Activated CD4-positive, alpha-beta memory T cell treated with anti-CD3 and anti-CD28 coated beads, Interleukin-2, amount 10 ng/mL, durations not matched to agents 7 days and 5 days (primary cell): ENCODE results near the gene LZIC. TPM values are rescaled to one million over a fixed set of nuclear protein-coding genes. Genes with fewer than 3 reads are reported as not detected.

Source experiments
- CTCF ChIA-PET: fragments of 350-600 bp; sonication (Branson Sonifier 250); formaldehyde crosslinking; loops from one replicate; lab custom pipeline; 2021; ENCODE audit warnings: antibody characterized with exemption, inconsistent platforms; lab: Charles Lee
- POLR2A ChIA-PET: fragments of 350-600 bp; sonication (Branson Sonifier 250); formaldehyde crosslinking; loops from one replicate; lab custom pipeline; 2021; ENCODE audit warnings: antibody characterized with exemption; lab: Charles Lee
- DNase-seq: peaks from one replicate; pipeline ENCODE4 v3.0.0-alpha.2; 2020
- H3K27ac Mint-ChIP-seq: one replicate; pipeline ENCODE4 v1.8.0; 2021; ENCODE audit warnings: mild to moderate bottlenecking, mixed read lengths
- H3K27me3 Mint-ChIP-seq: one replicate; pipeline ENCODE4 v1.8.0; 2021; ENCODE audit warnings: mixed read lengths
- H3K36me3 Mint-ChIP-seq: one replicate; pipeline ENCODE4 v1.8.0; 2021; ENCODE audit warnings: low read depth, mixed read lengths
- H3K4me1 Mint-ChIP-seq: one replicate; pipeline ENCODE4 v1.8.0; 2021; ENCODE audit warnings: mixed read lengths
- H3K4me3 Mint-ChIP-seq: one replicate; pipeline ENCODE4 v1.8.0; 2021; ENCODE audit warnings: mild to moderate bottlenecking, mixed read lengths
- H3K9me3 Mint-ChIP-seq: one replicate; pipeline ENCODE4 v1.8.0; 2021; ENCODE audit warnings: mixed read lengths
- total RNA-seq, 2 experiments: library from RNA; stranded (reverse); gene quantifications; one replicate each; pipeline ENCODE4 v1.2.3, GENCODE V29; 2021

The LZIC gene
- total RNA-seq, 2 experiments from 2014 or later, result 25.2 to 26.5 TPM

GRCh38 chr1:9892563-9893528, 50.3 kb downstream of the LZIC start:
- H3K4me3 Mint-ChIP-seq, result no peak overlapping the region
- H3K9me3 Mint-ChIP-seq, result no peaks in the 10 kb centered on the region
- no peak overlapping the region for H3K27ac Mint-ChIP-seq
- ChIA-PET POLR2A (interaction anchor here (1.2 to 1.6 kb wide), 2 partner anchors 17 to 93 kb away, joined by 3 to 4 read pairs; partner anchors contain the start of gene CTNNBIP1), CTCF (interaction anchor here (0.6 to 1.2 kb wide), 2 partner anchors 59 to 305 kb away, joined by 3 read pairs; no protein-coding TSS in a partner anchor)
- no peaks in the 10 kb centered on the region for H3K27me3 Mint-ChIP-seq
- no peaks in the 10 kb centered on the region for H3K36me3 Mint-ChIP-seq
- peaks cover 16% of the 10 kb centered on the region for H3K4me1 Mint-ChIP-seq
- DNase-seq, result no peak

- Mint-ChIP-seq H3K27ac (no peak overlapping the region), H3K4me1 (peaks cover 16% of the 10 kb centered on the region), H3K27me3 (no peaks in the 10 kb centered on the region), H3K36me3 (no peaks in the 10 kb centered on the region), H3K9me3 (no peaks in the 10 kb centered on the region), H3K4me3 (no peak overlapping the region)
- ChIA-PET POLR2A (interaction anchor here (1.6 kb wide), 1 partner anchor 91 kb away, joined by 4 read pairs; no protein-coding TSS in a partner anchor), CTCF (interaction anchor here (0.7 kb wide), 1 partner anchor 17 kb away, joined by 3 read pairs; no protein-coding TSS in a partner anchor)
- DNase-seq, result no peak
Observed at GRCh38 chr1:9891207-9891606, 52.0 kb downstream of the LZIC start.

- no peaks in the 10 kb centered on the region for H3K27me3 Mint-ChIP-seq
Observed at GRCh38 chr1:9890224-9890731, 52.9 kb downstream of the LZIC start.

GRCh38 chr1:9889411-9889810, 53.8 kb downstream of the LZIC start:
- CTCF ChIA-PET, result interaction anchor here (1.2 to 1.5 kb wide), 2 partner anchors 13 to 21 kb away, joined by 3 read pairs; no protein-coding TSS in a partner anchor

More at GRCh38 chr1:9890224-9890731, 52.9 kb downstream of the LZIC start:
- Mint-ChIP-seq H3K27ac (no peak overlapping the region), H3K4me1 (peaks cover 16% of the 10 kb centered on the region), H3K4me3 (no peak overlapping the region), H3K9me3 (no peaks in the 10 kb centered on the region), H3K36me3 (no peaks in the 10 kb centered on the region)
- no peak for DNase-seq
- ChIA-PET POLR2A (interaction anchor here (1.4 kb wide), 1 partner anchor 15 kb away, joined by 3 read pairs; no protein-coding TSS in a partner anchor), CTCF (interaction anchor here (0.6 to 1.5 kb wide), 3 partner anchors 14 to 22 kb away, joined by 3 to 4 read pairs (median 3); no protein-coding TSS in a partner anchor)

GRCh38 chr1:9888886-9889285, 54.3 kb downstream of the LZIC start:
- ChIA-PET CTCF (interaction anchor here (1.2 kb wide), 1 partner anchor 20 kb away, joined by 3 read pairs; no protein-coding TSS in a partner anchor), POLR2A (interaction anchor here (1.4 kb wide), 1 partner anchor 16 kb away, joined by 3 read pairs; no protein-coding TSS in a partner anchor)
- H3K4me3 Mint-ChIP-seq, result no peak overlapping the region
- H3K9me3 Mint-ChIP-seq, result no peaks in the 10 kb centered on the region
- DNase-seq, result no peak
- no peaks in the 10 kb centered on the region for H3K27me3 Mint-ChIP-seq
- peaks cover 14% of the 10 kb centered on the region for H3K4me1 Mint-ChIP-seq
- H3K36me3 Mint-ChIP-seq, result no peaks in the 10 kb centered on the region
- H3K27ac Mint-ChIP-seq, result no peak overlapping the region

More at GRCh38 chr1:9889411-9889810, 53.8 kb downstream of the LZIC start:
- no peak overlapping the region for H3K27ac Mint-ChIP-seq
- no peak overlapping the region for H3K4me3 Mint-ChIP-seq
- POLR2A ChIA-PET, result interaction anchor here (1.4 kb wide), 1 partner anchor 16 kb away, joined by 3 read pairs; no protein-coding TSS in a partner anchor
- peaks cover 16% of the 10 kb centered on the region for H3K4me1 Mint-ChIP-seq
- DNase-seq, result no peak
- no peaks in the 10 kb centered on the region for H3K36me3 Mint-ChIP-seq
- no peaks in the 10 kb centered on the region for H3K9me3 Mint-ChIP-seq
- H3K27me3 Mint-ChIP-seq, result no peaks in the 10 kb centered on the region

GRCh38 chr1:9887070-9887469, 56.1 kb downstream of the LZIC start:
- no peak for DNase-seq
- POLR2A ChIA-PET, result no interaction called here
- no peak overlapping the region for H3K27ac Mint-ChIP-seq

DNA sequence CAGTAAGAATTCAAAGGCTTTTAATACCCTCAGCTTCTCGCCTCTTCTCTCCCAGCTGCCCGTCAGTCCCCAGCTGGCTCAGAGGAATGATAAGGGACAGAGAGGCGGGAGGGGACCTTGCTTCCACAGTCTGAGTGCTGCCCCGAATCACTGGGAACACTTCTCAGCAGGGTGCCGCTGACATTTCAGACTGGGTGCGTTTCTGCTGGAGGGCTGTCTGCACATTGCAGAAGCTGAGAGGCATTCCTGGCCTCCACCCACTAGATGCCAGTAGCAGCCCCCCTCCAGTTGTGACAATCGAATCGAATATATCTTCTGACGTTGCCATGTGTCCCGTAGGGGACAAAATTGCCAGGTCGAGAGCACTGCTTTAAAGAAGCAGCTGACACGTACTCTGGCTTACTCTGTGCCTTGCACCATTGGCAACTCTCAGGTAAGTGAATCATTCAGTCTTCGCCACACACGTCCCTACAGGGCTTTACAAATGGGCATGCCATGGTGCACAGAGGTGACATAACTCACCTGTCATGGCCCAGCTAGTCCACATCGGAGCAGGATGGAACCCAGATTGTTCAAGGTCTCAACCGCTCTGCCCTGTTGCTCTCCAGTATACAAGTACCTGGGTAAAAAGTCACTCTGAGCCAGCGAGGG, 57.0 kb downstream of the LZIC start:
- Mint-ChIP-seq H3K36me3 (no peaks in the 10 kb centered on the region), H3K27me3 (no peaks in the 10 kb centered on the region)
- CTCF ChIA-PET, result interaction anchor here (1.4 kb wide), 1 partner anchor 64 kb away, joined by 3 read pairs; no protein-coding TSS in a partner anchor

More at GRCh38 chr1:9887070-9887469, 56.1 kb downstream of the LZIC start:
- CTCF ChIA-PET, result no interaction called here
- H3K27me3 Mint-ChIP-seq, result no peaks in the 10 kb centered on the region
- H3K9me3 Mint-ChIP-seq, result no peaks in the 10 kb centered on the region
- peaks cover 11% of the 10 kb centered on the region for H3K4me1 Mint-ChIP-seq
- H3K4me3 Mint-ChIP-seq, result no peak overlapping the region
- H3K36me3 Mint-ChIP-seq, result no peaks in the 10 kb centered on the region

DNA sequence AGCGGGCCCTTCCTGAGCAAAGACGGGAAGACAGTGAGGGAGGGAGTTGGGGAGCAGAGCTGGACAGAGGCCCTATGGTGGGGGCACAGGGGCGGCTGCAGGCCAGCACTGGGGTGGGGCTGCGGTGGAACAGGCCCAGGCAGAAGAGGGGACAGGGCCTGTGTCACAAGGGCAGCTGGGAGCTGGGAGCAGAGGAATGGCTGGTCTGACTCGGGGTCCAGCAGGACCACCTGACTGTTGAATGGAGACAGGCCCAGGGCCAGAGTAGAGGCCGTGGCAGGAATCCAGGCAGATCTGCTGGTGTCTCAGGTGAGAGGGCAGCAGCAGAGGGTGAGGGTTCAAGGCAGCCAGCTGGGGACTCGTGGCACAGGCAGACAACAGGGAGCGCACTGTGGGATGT, 58.4 kb downstream of the LZIC start:
- H3K4me1 Mint-ChIP-seq, result peaks cover 18% of the 10 kb centered on the region
- no peak overlapping the region for H3K27ac Mint-ChIP-seq
- H3K9me3 Mint-ChIP-seq, result no peaks in the 10 kb centered on the region
- ChIA-PET POLR2A (no interaction called here), CTCF (interaction anchor here (1.7 kb wide), 1 partner anchor 58 kb away, joined by 6 read pairs; the partner anchor contains the start of genes LZIC and NMNAT1)
- H3K36me3 Mint-ChIP-seq, result no peaks in the 10 kb centered on the region
- no peaks in the 10 kb centered on the region for H3K27me3 Mint-ChIP-seq
- H3K4me3 Mint-ChIP-seq, result no peak overlapping the region
- no peak for DNase-seq

More for the DNA sequence above, 57.0 kb downstream of the LZIC start:
- H3K9me3 Mint-ChIP-seq, result no peaks in the 10 kb centered on the region
- H3K4me1 Mint-ChIP-seq, result peaks cover 18% of the 10 kb centered on the region
- no peak for DNase-seq
- H3K4me3 Mint-ChIP-seq, result no peak overlapping the region
- POLR2A ChIA-PET, result no interaction called here
- no peak overlapping the region for H3K27ac Mint-ChIP-seq

GRCh38 chr1:9883585-9884449, 59.4 kb downstream of the LZIC start:
- H3K4me1 Mint-ChIP-seq, result peaks cover 18% of the 10 kb centered on the region
- H3K4me3 Mint-ChIP-seq, result no peak overlapping the region
- H3K36me3 Mint-ChIP-seq, result no peaks in the 10 kb centered on the region
- POLR2A ChIA-PET, result no interaction called here
- CTCF ChIA-PET, result interaction anchor here (1.7 kb wide), 1 partner anchor 59 kb away, joined by 6 read pairs; the partner anchor contains the start of genes LZIC and NMNAT1
- no peaks in the 10 kb centered on the region for H3K9me3 Mint-ChIP-seq
- no peak overlapping the region for H3K27ac Mint-ChIP-seq
- no peaks in the 10 kb centered on the region for H3K27me3 Mint-ChIP-seq
- no peak for DNase-seq

- ChIA-PET POLR2A (no interaction called here), CTCF (interaction anchor here (1.3 kb wide), 1 partner anchor 21 kb away, joined by 4 read pairs; no protein-coding TSS in a partner anchor)
- Mint-ChIP-seq H3K4me3 (no peak overlapping the region), H3K27ac (no peak overlapping the region), H3K9me3 (no peaks in the 10 kb centered on the region), H3K36me3 (no peaks in the 10 kb centered on the region), H3K4me1 (peaks cover 18% of the 10 kb centered on the region), H3K27me3 (no peaks in the 10 kb centered on the region)
- no peak for DNase-seq
Observed at GRCh38 chr1:9882945-9883303, 60.3 kb downstream of the LZIC start.

GRCh38 chr1:9882296-9882944, 60.8 kb downstream of the LZIC start:
- ChIA-PET CTCF (interaction anchor here (1.3 kb wide), 1 partner anchor 22 kb away, joined by 4 read pairs; no protein-coding TSS in a partner anchor), POLR2A (no interaction called here)
- H3K27ac Mint-ChIP-seq, result peak overlapping the region; percentile 69
- peak; percentile 18 for DNase-seq
- peaks cover 18% of the 10 kb centered on the region for H3K4me1 Mint-ChIP-seq
- H3K4me3 Mint-ChIP-seq, result no peak overlapping the region
- no peaks in the 10 kb centered on the region for H3K27me3 Mint-ChIP-seq
- no peaks in the 10 kb centered on the region for H3K36me3 Mint-ChIP-seq
- no peaks in the 10 kb centered on the region for H3K9me3 Mint-ChIP-seq
